HG03280 (cell line): Measurements from ENCODE around the gene IFIT2.
"Not testable (repeated sequence)": the region's sequence is repeated elsewhere in the genome, so short reads cannot be mapped to it uniquely, and the experiment has no call there.

Experiments
- ATAC-seq: cut with Tn5 transposase; IDR thresholded peaks from one replicate; pipeline ENCODE4 v1.9.1; 2021; ENCODE audit warnings: mild to moderate bottlenecking, moderate library complexity; ENCODE audit not compliant: unreplicated experiment

The IFIT2 gene

GRCh38 chr10:89279421-89279869, 22.4 kb upstream of the IFIT2 start:
- no peak for ATAC-seq

GRCh38 chr10:89280508-89280907, 21.3 kb upstream of the IFIT2 start:
- no peak for ATAC-seq

GRCh38 chr10:89281606-89282395, 20.0 kb upstream of the IFIT2 start:
- no peak for ATAC-seq

- no peak for ATAC-seq
These were observed 18.6 kb upstream of the IFIT2 start for GRCh38 chr10:89283025-89283935.

- no peak for ATAC-seq
These were observed 17.8 kb upstream of the IFIT2 start for GRCh38 chr10:89283936-89284475.

GRCh38 chr10:89284711-89285110, 17.1 kb upstream of the IFIT2 start:
- not testable (repeated sequence) for ATAC-seq

- not testable (repeated sequence) for ATAC-seq
These were observed 16.5 kb upstream of the IFIT2 start for GRCh38 chr10:89285303-89285702.

GRCh38 chr10:89294721-89295239, 7.1 kb upstream of the IFIT2 start:
- ATAC-seq: no peak

GRCh38 chr10:89295597-89295996, 6.2 kb upstream of the IFIT2 start:
- ATAC-seq: no peak

GRCh38 chr10:89296220-89296648, 5.6 kb upstream of the IFIT2 start:
- no peak for ATAC-seq

GRCh38 chr10:89297356-89297755, 4.5 kb upstream of the IFIT2 start:
- no peak for ATAC-seq

GRCh38 chr10:89297791-89298190, 4.1 kb upstream of the IFIT2 start:
- no peak for ATAC-seq

- ATAC-seq: no peak
These were observed 2.8 kb upstream of the IFIT2 start for GRCh38 chr10:89299031-89299430.

GRCh38 chr10:89301232-89301631, 614 bp upstream of the IFIT2 start:
- no peak for ATAC-seq

- no peak for ATAC-seq
These were observed 779 bp downstream of the IFIT2 start for GRCh38 chr10:89302625-89303024.

- ATAC-seq: no peak
These were observed 1.3 kb downstream of the IFIT2 start for GRCh38 chr10:89303161-89303560.

GRCh38 chr10:89304026-89304425, 2.2 kb downstream of the IFIT2 start:
- no peak for ATAC-seq

- no peak for ATAC-seq
These were observed 2.6 kb downstream of the IFIT2 start for GRCh38 chr10:89304446-89304845.

GRCh38 chr10:89304925-89305324, 3.1 kb downstream of the IFIT2 start:
- ATAC-seq: no peak

GRCh38 chr10:89305766-89306433, 4.1 kb downstream of the IFIT2 start:
- no peak for ATAC-seq
